H9 (cell line): ENCODE measurements around the gene NOS1AP. TPM values are rescaled to one million over a fixed set of nuclear protein-coding genes. Genes with fewer than 3 reads are reported as not detected.

ENCODE experiments used
- DNase-seq: peaks from one replicate; pipeline ENCODE4 v3.0.0-alpha.2; 2017
- H2AFZ ChIP-seq: one replicate; pipeline ENCODE4 v1.6.1; 2013; ENCODE audit warnings: mild to moderate bottlenecking, low read length, control low read depth, moderate library complexity
- H2AK5ac ChIP-seq: 2 replicates; pipeline ENCODE4 v1.6.1; 2013; ENCODE audit warnings: low read length, control low read depth, mixed read lengths; ENCODE audit not compliant: insufficient read length
- H2BK120ac ChIP-seq: one replicate; pipeline ENCODE4 v1.6.1; 2013; ENCODE audit warnings: low read depth, mild to moderate bottlenecking, low read length, control low read depth, inconsistent platforms; ENCODE audit not compliant: poor library complexity, severe bottlenecking
- H2BK12ac ChIP-seq: 2 replicates; pipeline ENCODE4 v1.6.1; 2013; ENCODE audit warnings: low read length, control low read depth, mixed read lengths, low read depth; ENCODE audit not compliant: insufficient read length
- H2BK15ac ChIP-seq: 2 replicates; pipeline ENCODE4 v1.6.1; 2013; ENCODE audit warnings: low read depth, low read length, control low read depth
- H2BK20ac ChIP-seq: one replicate; pipeline ENCODE4 v1.6.1; 2013; ENCODE audit warnings: low read depth, mild to moderate bottlenecking, low read length, control low read depth, inconsistent platforms; ENCODE audit not compliant: poor library complexity, severe bottlenecking
- H2BK5ac ChIP-seq: 2 replicates; pipeline ENCODE4 v1.6.1; 2013; ENCODE audit warnings: low read length, control low read depth, mixed read lengths; ENCODE audit not compliant: insufficient read length
- H3K14ac ChIP-seq: 2 replicates; pipeline ENCODE4 v1.6.1; 2013; ENCODE audit warnings: low read length, control low read depth; ENCODE audit not compliant: insufficient read depth
- H3K18ac ChIP-seq: 2 replicates; pipeline ENCODE4 v1.6.1; 2013; ENCODE audit warnings: low read depth, mild to moderate bottlenecking, mixed read lengths, low read length, control low read depth; ENCODE audit not compliant: insufficient read length
- H3K23ac ChIP-seq: 2 replicates; pipeline ENCODE4 v1.6.1; 2013; ENCODE audit warnings: low read length, control low read depth, mixed read lengths, low read depth; ENCODE audit not compliant: insufficient read length
- H3K23me2 ChIP-seq: 2 replicates; pipeline ENCODE4 v1.6.1; 2013; ENCODE audit warnings: low read depth, mild to moderate bottlenecking, mixed read lengths, low read length, control low read depth; ENCODE audit not compliant: insufficient read length, poor library complexity, severe bottlenecking
- H3K27ac ChIP-seq: 2 replicates; pipeline ENCODE4 v1.5.1; 2013; ENCODE audit warnings: low read length, control low read depth, mixed read lengths, low read depth; ENCODE audit not compliant: insufficient read length
- H3K27me3 ChIP-seq: 2 replicates; pipeline ENCODE4 v1.6.1; 2013; ENCODE audit warnings: low read length, control low read depth, inconsistent platforms; ENCODE audit not compliant: insufficient read depth
- H3K4ac ChIP-seq: 2 replicates; pipeline ENCODE4 v1.6.1; 2013; ENCODE audit warnings: low read depth, mild to moderate bottlenecking, control low read depth, inconsistent platforms, low read length, moderate library complexity
- H3K4me1 ChIP-seq: 2 replicates; pipeline ENCODE4 v1.6.1; 2013; ENCODE audit warnings: low read length, control low read depth, inconsistent platforms; ENCODE audit not compliant: insufficient read depth
- H3K4me2 ChIP-seq: 2 replicates; pipeline ENCODE4 v1.6.1; 2013; ENCODE audit warnings: low read length, control low read depth, mixed read lengths; ENCODE audit not compliant: insufficient read length, insufficient read depth
- H3K56ac ChIP-seq: 2 replicates; pipeline ENCODE4 v1.6.1; 2013; ENCODE audit warnings: low read depth, mild to moderate bottlenecking, mixed read lengths, low read length, control low read depth; ENCODE audit not compliant: insufficient read length
- H3K79me1 ChIP-seq: 2 replicates; pipeline ENCODE4 v1.6.1; 2013; ENCODE audit warnings: low read depth, mild to moderate bottlenecking, moderate library complexity, low read length, control low read depth, inconsistent platforms; ENCODE audit not compliant: insufficient read depth, poor library complexity, severe bottlenecking
- H3K79me2 ChIP-seq: 2 replicates; pipeline ENCODE4 v1.6.1; 2013; ENCODE audit warnings: low read length, control low read depth, inconsistent platforms; ENCODE audit not compliant: insufficient read depth
- H3K9ac ChIP-seq: 2 replicates; pipeline ENCODE4 v1.6.1; 2013; ENCODE audit warnings: low read length, control low read depth, mixed read lengths; ENCODE audit not compliant: insufficient read length; ENCODE audit errors: extremely low read depth
- H3K9me3 ChIP-seq: one replicate; pipeline ENCODE4 v1.6.1; 2013; ENCODE audit warnings: low read depth, low read length, inconsistent platforms; ENCODE audit not compliant: control insufficient read depth
- H3T11ph ChIP-seq: one replicate; pipeline ENCODE4 v1.6.1; 2013; ENCODE audit warnings: mild to moderate bottlenecking, low read length, control low read depth, inconsistent platforms
- H4K20me1 ChIP-seq: one replicate; pipeline ENCODE4 v1.6.1; 2013; ENCODE audit not compliant: control insufficient read depth, insufficient read length, insufficient read depth
- H4K5ac ChIP-seq: 2 replicates; pipeline ENCODE4 v1.6.1; 2013; ENCODE audit warnings: low read depth, mild to moderate bottlenecking, mixed read lengths, low read length, control low read depth; ENCODE audit not compliant: insufficient read length
- H4K8ac ChIP-seq: replicated peaks from 2 replicates; pipeline ENCODE4 v1.6.1; 2013; ENCODE audit warnings: low read length, control low read depth, mixed read lengths, low read depth; ENCODE audit not compliant: insufficient read length
- H4K91ac ChIP-seq: 2 replicates; pipeline ENCODE4 v1.6.1; 2013; ENCODE audit warnings: low read depth, mild to moderate bottlenecking, moderate library complexity, mixed read lengths, low read length, control low read depth; ENCODE audit not compliant: insufficient read length
- H3K27ac Mint-ChIP-seq, 3 experiments: 2 replicates in 2 of 3; 3 replicates in 1 of 3; pipeline ENCODE4 v1.8.0; 2020 to 2021; ENCODE audit warnings: mixed read lengths in 3 of 3, mild to moderate bottlenecking in 1 of 3, moderate library complexity in 1 of 3
- H3K27me3 Mint-ChIP-seq: 2 replicates; pipeline ENCODE4 v1.8.0; 2021; ENCODE audit warnings: low read depth, mild to moderate bottlenecking, moderate library complexity, mixed read lengths
- H3K36me3 Mint-ChIP-seq, 3 experiments: 2 replicates in 2 of 3; 3 replicates in 1 of 3; pipeline ENCODE4 v1.8.0; 2020 to 2021; ENCODE audit warnings: low read depth in 3 of 3, mixed read lengths in 3 of 3; ENCODE audit not compliant: insufficient read depth in 1 of 3
- H3K4me1 Mint-ChIP-seq, 2 experiments: 2 replicates each; pipeline ENCODE4 v1.8.0; 2020; ENCODE audit warnings: mixed read lengths in 2 of 2
- H3K4me3 Mint-ChIP-seq, 2 experiments: 2 replicates in 1 of 2; 3 replicates in 1 of 2; pipeline ENCODE4 v1.8.0; 2020 to 2021; ENCODE audit warnings: mild to moderate bottlenecking in 2 of 2, mixed read lengths in 2 of 2, moderate library complexity in 1 of 2
- H3K9me3 Mint-ChIP-seq, 2 experiments: 2 replicates in 1 of 2; 3 replicates in 1 of 2; pipeline ENCODE4 v1.8.0; 2020; ENCODE audit warnings: mild to moderate bottlenecking in 2 of 2, mixed read lengths in 2 of 2, moderate library complexity in 1 of 2
- WGBS: extraction: QIAGEN DNeasy Blood & Tissue Kit; methylation state at CpG from one replicate; pipeline ENCODE4 v1.1.7; 2013; ENCODE audit warnings: missing lambda C conversion rate, low lambda C conversion rate, mixed read lengths; ENCODE audit not compliant: insufficient read length; ENCODE audit errors: extremely low coverage; 5-methylcytosine and 5-hydroxymethylcytosine counted together
- total RNA-seq: library from RNA; stranded (reverse); gene quantifications from 2 replicates; pipeline ENCODE4 v1.2.1, GENCODE V29; 2021
- TF ChIP-seq, protein P1 (sequence below): fragments of 200-600 bp; sonication (generic); conservative IDR thresholded peaks from 3 replicates; pipeline ENCODE4 v1.8.0; 2021; ENCODE audit warnings: antibody characterized with exemption, mild to moderate bottlenecking

The NOS1AP gene
- total RNA-seq, 1 experiment from 2014 or later: 8.4 TPM

- H3K14ac ChIP-seq: no peak overlapping the region
- no peak overlapping the region for H3K4me2 ChIP-seq
- Mint-ChIP-seq H3K27me3 (no peaks in the 10 kb centered on the region), H3K4me3 (no peak overlapping the region), H3K36me3 (peaks cover 0 to 4% (median 0%) of the 10 kb centered on the region in 3 experiments; a peak in 3 of 7 replicates), H3K4me1 (peaks cover 4 to 6% of the 10 kb centered on the region in 2 experiments; a peak in 2 of 4 replicates), H3K27ac (no peak overlapping the region), H3K9me3 (no peaks in the 10 kb centered on the region)
- H2BK20ac ChIP-seq: no peak overlapping the region
- H2BK12ac ChIP-seq: no peak overlapping the region
- H2AFZ ChIP-seq: no peak overlapping the region
- H3K9ac ChIP-seq: no peak overlapping the region
- no peak overlapping the region for H2BK120ac ChIP-seq
- H4K91ac ChIP-seq: no peak overlapping the region
- no peak overlapping the region for H3K4ac ChIP-seq
- no CpG with 5 or more reads among the region's 4 CpGs for whole genome bisulfite sequencing
- H3K27me3 ChIP-seq: no peaks in the 10 kb centered on the region
- no peaks in the 10 kb centered on the region for H3K9me3 ChIP-seq
- H3T11ph ChIP-seq: no peak overlapping the region
- H3K23me2 ChIP-seq: no peaks in the 10 kb centered on the region
- no peaks in the 10 kb centered on the region for H3K4me1 ChIP-seq
- no peak overlapping the region for H4K8ac ChIP-seq
- no peaks in the 10 kb centered on the region for H4K20me1 ChIP-seq
- H3K56ac ChIP-seq: no peak overlapping the region
- no peak overlapping the region for H3K18ac ChIP-seq
- no peak overlapping the region for H2BK15ac ChIP-seq
- no peak overlapping the region for H4K5ac ChIP-seq
- H2BK5ac ChIP-seq: no peak overlapping the region
- H3K79me2 ChIP-seq: no peaks in the 10 kb centered on the region
- no peak for DNase-seq
- TF ChIP-seq, protein P1, sequence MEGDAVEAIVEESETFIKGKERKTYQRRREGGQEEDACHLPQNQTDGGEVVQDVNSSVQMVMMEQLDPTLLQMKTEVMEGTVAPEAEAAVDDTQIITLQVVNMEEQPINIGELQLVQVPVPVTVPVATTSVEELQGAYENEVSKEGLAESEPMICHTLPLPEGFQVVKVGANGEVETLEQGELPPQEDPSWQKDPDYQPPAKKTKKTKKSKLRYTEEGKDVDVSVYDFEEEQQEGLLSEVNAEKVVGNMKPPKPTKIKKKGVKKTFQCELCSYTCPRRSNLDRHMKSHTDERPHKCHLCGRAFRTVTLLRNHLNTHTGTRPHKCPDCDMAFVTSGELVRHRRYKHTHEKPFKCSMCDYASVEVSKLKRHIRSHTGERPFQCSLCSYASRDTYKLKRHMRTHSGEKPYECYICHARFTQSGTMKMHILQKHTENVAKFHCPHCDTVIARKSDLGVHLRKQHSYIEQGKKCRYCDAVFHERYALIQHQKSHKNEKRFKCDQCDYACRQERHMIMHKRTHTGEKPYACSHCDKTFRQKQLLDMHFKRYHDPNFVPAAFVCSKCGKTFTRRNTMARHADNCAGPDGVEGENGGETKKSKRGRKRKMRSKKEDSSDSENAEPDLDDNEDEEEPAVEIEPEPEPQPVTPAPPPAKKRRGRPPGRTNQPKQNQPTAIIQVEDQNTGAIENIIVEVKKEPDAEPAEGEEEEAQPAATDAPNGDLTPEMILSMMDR: no peak
- no peak overlapping the region for H2AK5ac ChIP-seq
- H3K23ac ChIP-seq: no peak overlapping the region
- H3K27ac ChIP-seq: no peak overlapping the region
- no peaks in the 10 kb centered on the region for H3K79me1 ChIP-seq
Measured at GRCh38 chr1:162316187-162316586, 246.7 kb downstream of the NOS1AP start.
